DMS53 treated with DMSO at 0.1 percent for 48 hours (cell line): ENCODE measurements around the gene SMCO3.
"Not testable (repeated sequence)": the region's sequence is repeated elsewhere in the genome, so short reads cannot be mapped to it uniquely, and the experiment has no call there.

Experiments
- DNase-seq: peaks from one replicate; lab custom pipeline; 2025; ENCODE audit not compliant: unreplicated experiment; lab: John Stamatoyannopoulos, UW

Gene SMCO3

GRCh38 chr12:14775636-14775980 lies 38.4 kb downstream of the SMCO3 start:
- DNase-seq = no peak

- DNase-seq = no peak
Observed at GRCh38 chr12:14774906-14775635, 38.9 kb downstream of the SMCO3 start.

GRCh38 chr12:14774074-14774905 lies 39.7 kb downstream of the SMCO3 start:
- peak; percentile 99 for DNase-seq

GRCh38 chr12:14773685-14774073 lies 40.3 kb downstream of the SMCO3 start:
- peak; percentile 89 for DNase-seq

GRCh38 chr12:14772946-14773345 lies 41.0 kb downstream of the SMCO3 start:
- no peak for DNase-seq

- DNase-seq = peak; percentile 28
Observed at GRCh38 chr12:14771651-14772137, 42.3 kb downstream of the SMCO3 start.

GRCh38 chr12:14770496-14771461 lies 43.2 kb downstream of the SMCO3 start:
- DNase-seq = peak; percentile 98

GRCh38 chr12:14769969-14770495 lies 44.0 kb downstream of the SMCO3 start:
- peak; percentile 99 for DNase-seq

GRCh38 chr12:14769466-14769968 lies 44.5 kb downstream of the SMCO3 start:
- DNase-seq = peak; percentile 71

- no peak for DNase-seq
Observed at GRCh38 chr12:14768823-14769405, 45.1 kb downstream of the SMCO3 start.

GRCh38 chr12:14767617-14768016 lies 46.4 kb downstream of the SMCO3 start:
- no peak for DNase-seq

GRCh38 chr12:14766649-14767215 lies 47.2 kb downstream of the SMCO3 start:
- no peak for DNase-seq

GRCh38 chr12:14766020-14766419 lies 48.0 kb downstream of the SMCO3 start:
- DNase-seq = not testable (repeated sequence)

- no peak for DNase-seq
Observed at GRCh38 chr12:14765398-14765797, 48.6 kb downstream of the SMCO3 start.

- DNase-seq = not testable (repeated sequence)
Observed at GRCh38 chr12:14759711-14760280, 54.2 kb downstream of the SMCO3 start.

- DNase-seq = no peak
Observed at GRCh38 chr12:14756334-14757143, 57.4 kb downstream of the SMCO3 start.
